RWPE2 (cell line): ENCODE results near the gene CCDC83.

Experiments
- ATAC-seq: fragments of 200-7000 bp; cut with Tn5 transposase; 3 replicates; pipeline ENCODE4 v1.9.1; 2021; ENCODE audit warnings: low read depth
- DNase-seq: peaks from one replicate; pipeline ENCODE4 v3.0.0-alpha.2; 2020; ENCODE audit warnings: low spot score
- H3K27ac ChIP-seq: fragments of 450-650 bp; 2 replicates; pipeline ENCODE4 v1.5.1; 2017; ENCODE audit warnings: mild to moderate bottlenecking; ENCODE audit not compliant: poor library complexity, severe bottlenecking
- H3K27me3 ChIP-seq: fragments of 250-450 bp; sonication (Bioruptor Pico); 2 replicates; pipeline ENCODE4 v1.5.1; 2021; ENCODE audit warnings: mild to moderate bottlenecking, moderate library complexity; ENCODE audit not compliant: insufficient read depth, poor library complexity, severe bottlenecking
- H3K36me3 ChIP-seq: fragments of 250-450 bp; sonication (Bioruptor Pico); 2 replicates; pipeline ENCODE4 v1.5.1; 2020; ENCODE audit warnings: low read depth, mild to moderate bottlenecking, moderate library complexity
- H3K4me1 ChIP-seq: fragments of 250-450 bp; sonication (Bioruptor Pico); 2 replicates; pipeline ENCODE4 v1.5.1; 2021; ENCODE audit warnings: mild to moderate bottlenecking, moderate library complexity; ENCODE audit not compliant: insufficient read depth, poor library complexity, severe bottlenecking
- H3K4me3 ChIP-seq: fragments of 250-450 bp; sonication (Bioruptor Pico); 2 replicates; pipeline ENCODE4 v1.5.1; 2021; ENCODE audit warnings: mild to moderate bottlenecking, moderate library complexity; ENCODE audit not compliant: severe bottlenecking
- H3K9me3 ChIP-seq: fragments of 250-450 bp; sonication (Bioruptor Pico); 2 replicates; pipeline ENCODE4 v1.5.1; 2021; ENCODE audit warnings: mild to moderate bottlenecking, moderate library complexity; ENCODE audit not compliant: severe bottlenecking
- TF ChIP-seq, protein P1 (sequence below): fragments of 450-650 bp; IDR thresholded peaks from one replicate; pipeline ENCODE4 v1.5.1; 2017; ENCODE audit warnings: mild to moderate bottlenecking, moderate library complexity; ENCODE audit not compliant: poor library complexity, severe bottlenecking

The CCDC83 gene

GRCh38 chr11:85809863-85810262 is 45.3 kb upstream of the CCDC83 start:
- no peak overlapping the region for H3K27ac ChIP-seq
- DNase-seq, result no peak

GRCh38 chr11:85810521-85810870 is 44.7 kb upstream of the CCDC83 start:
- no peaks in the 10 kb centered on the region for H3K9me3 ChIP-seq
- H3K27ac ChIP-seq, result no peak overlapping the region
- no peak for ATAC-seq
- peak overlapping the region; percentile 31 for H3K4me3 ChIP-seq
- DNase-seq, result no peak
- TF ChIP-seq, protein P1, sequence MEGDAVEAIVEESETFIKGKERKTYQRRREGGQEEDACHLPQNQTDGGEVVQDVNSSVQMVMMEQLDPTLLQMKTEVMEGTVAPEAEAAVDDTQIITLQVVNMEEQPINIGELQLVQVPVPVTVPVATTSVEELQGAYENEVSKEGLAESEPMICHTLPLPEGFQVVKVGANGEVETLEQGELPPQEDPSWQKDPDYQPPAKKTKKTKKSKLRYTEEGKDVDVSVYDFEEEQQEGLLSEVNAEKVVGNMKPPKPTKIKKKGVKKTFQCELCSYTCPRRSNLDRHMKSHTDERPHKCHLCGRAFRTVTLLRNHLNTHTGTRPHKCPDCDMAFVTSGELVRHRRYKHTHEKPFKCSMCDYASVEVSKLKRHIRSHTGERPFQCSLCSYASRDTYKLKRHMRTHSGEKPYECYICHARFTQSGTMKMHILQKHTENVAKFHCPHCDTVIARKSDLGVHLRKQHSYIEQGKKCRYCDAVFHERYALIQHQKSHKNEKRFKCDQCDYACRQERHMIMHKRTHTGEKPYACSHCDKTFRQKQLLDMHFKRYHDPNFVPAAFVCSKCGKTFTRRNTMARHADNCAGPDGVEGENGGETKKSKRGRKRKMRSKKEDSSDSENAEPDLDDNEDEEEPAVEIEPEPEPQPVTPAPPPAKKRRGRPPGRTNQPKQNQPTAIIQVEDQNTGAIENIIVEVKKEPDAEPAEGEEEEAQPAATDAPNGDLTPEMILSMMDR, result no peak
- no peaks in the 10 kb centered on the region for H3K36me3 ChIP-seq
- no peaks in the 10 kb centered on the region for H3K27me3 ChIP-seq
- H3K4me1 ChIP-seq, result peaks cover 22% of the 10 kb centered on the region

More at GRCh38 chr11:85809863-85810262, 45.3 kb upstream of the CCDC83 start:
- no peaks in the 10 kb centered on the region for H3K36me3 ChIP-seq
- no peak for ATAC-seq
- TF ChIP-seq, protein P1, result no peak
- no peaks in the 10 kb centered on the region for H3K27me3 ChIP-seq
- H3K4me3 ChIP-seq, result no peak overlapping the region
- no peaks in the 10 kb centered on the region for H3K9me3 ChIP-seq
- peaks cover 16% of the 10 kb centered on the region for H3K4me1 ChIP-seq

DNA sequence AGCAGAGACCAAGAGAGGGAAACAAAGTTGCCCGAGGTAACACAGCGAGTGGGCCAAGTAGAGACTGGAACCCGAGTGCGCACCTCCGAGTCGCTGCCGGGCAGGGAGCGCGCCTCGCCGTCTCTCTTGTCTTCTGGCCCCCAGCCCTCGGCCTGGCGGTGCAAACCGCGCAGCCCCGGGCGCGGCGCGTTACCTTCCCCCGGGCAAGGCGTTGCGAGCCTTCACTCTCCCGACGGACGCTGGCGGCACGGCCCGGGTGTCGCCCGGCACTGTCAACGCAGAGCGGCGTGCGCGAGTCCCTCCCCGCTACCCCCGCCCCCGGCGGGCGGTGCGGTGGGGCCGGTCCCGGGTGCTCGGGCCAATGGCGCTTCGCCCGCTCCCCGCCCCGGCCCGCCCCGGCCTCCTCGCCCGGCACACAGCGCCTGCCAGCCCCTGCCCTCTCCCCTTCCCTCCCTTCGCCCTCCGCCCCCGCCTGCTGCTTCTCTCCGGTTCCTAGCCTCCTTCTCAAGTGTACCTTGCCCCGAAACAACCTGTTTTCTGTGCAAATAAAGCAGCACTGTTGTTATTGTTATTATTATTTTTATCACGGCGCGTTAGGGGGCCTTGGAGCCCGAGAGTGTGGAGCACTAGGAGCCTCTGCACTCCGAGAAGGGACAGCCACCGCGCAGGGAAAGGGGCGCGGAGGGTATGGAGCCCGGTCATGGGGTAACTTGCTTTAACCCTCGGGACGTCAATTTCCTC is 44.1 kb upstream of the CCDC83 start, which contains the start of gene SYTL2:
SYTL2 (minus strand) TSS at position 271 of the 741 bp plus-strand sequence. CDS start 53,416 bp downstream, outside the sequence.
- peak; percentile 51 for DNase-seq
- TF ChIP-seq, protein P1, result peak; percentile 22
- Histone ChIP-seq H3K9me3 (no peaks in the 10 kb centered on the region), H3K27me3 (no peaks in the 10 kb centered on the region), H3K36me3 (no peaks in the 10 kb centered on the region), H3K4me1 (peaks cover 27% of the 10 kb centered on the region), H3K4me3 (peak within 1 kb of the TSS; percentile 31), H3K27ac (no peak within 1 kb of the TSS)
- peak; percentile 74 for ATAC-seq

DNA sequence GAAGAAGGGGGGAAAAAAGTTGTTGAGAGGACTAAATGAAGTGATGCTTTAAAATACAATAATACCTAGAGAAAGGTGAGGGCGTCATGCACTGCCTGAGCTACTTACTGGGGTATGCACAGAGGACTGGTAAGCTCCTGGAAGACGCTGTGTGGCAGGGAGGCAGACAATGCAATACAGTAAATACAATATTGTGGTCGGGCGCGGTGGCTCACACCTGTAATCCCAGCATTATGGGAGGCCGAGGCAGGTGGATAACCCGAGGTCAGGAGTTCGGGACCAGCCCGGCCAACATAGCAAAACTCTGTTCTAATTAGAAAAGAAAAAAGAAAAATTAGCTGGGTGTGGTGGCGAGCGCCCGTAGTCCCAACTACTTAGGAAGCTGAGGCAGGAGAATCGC is 43.6 kb upstream of the CCDC83 start:
- Histone ChIP-seq H3K9me3 (no peaks in the 10 kb centered on the region), H3K27me3 (no peaks in the 10 kb centered on the region), H3K4me3 (no peak overlapping the region), H3K27ac (no peak overlapping the region), H3K4me1 (peaks cover 29% of the 10 kb centered on the region), H3K36me3 (no peaks in the 10 kb centered on the region)
- DNase-seq (no peak), ATAC-seq (no peak)
- TF ChIP-seq, protein P1, result no peak

DNA sequence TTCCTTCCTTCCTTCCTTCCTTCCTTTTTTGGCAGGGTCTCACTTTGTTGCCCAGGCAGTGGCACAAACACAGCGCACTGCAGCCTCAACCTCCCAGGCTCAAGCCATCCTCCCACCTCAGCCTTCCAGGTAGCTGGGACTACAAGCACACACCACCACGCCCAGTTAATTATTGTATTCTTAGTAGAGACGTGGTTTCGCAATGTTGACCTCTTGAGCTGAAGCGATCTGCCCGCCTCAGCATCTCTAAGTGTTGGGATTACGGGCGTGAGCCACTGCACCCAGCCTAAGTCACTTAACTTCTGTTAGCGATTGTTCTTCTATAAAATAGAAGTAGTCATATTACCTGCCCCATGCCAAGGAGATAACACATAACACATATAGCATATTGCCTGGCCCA is 41.5 kb upstream of the CCDC83 start:
- Histone ChIP-seq H3K4me3 (no peak overlapping the region), H3K27ac (peak overlapping the region; percentile 80), H3K4me1 (peaks cover 19% of the 10 kb centered on the region), H3K27me3 (no peaks in the 10 kb centered on the region), H3K36me3 (no peaks in the 10 kb centered on the region), H3K9me3 (no peaks in the 10 kb centered on the region)
- TF ChIP-seq, protein P1, result no peak
- DNase-seq, result no peak
- ATAC-seq, result no peak
